Right forelimb (tissue), 1 donor: Measurements from ENCODE around the gene NAPB.

Experiments
- DNase-seq: peaks from one replicate; pipeline ENCODE4 v3.0.0-alpha.2; 2018

Gene NAPB

GRCh38 chr20:23340524-23340923 lies 80.8 kb downstream of the NAPB start:
- peak; percentile 82 for DNase-seq

DNA sequence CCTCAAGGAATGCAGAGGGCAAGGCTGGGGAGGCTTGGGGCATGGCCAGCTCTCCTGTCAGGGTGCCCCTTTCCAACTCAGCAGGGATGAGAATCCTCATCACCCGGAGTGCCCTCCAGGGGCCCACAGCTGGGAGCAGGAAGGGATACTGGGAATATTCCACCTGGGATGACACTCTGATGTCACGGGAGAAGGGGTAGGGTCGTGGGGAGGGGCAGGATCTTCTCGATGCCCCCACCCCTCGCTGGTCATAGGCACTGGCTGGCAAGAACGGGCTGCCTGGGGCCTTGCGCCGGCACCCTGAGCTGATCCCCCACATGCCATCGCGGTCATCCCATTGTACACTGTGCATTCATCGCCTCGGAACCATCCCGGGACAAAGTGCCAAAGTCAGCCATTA lies 81.3 kb downstream of the NAPB start:
- no peak for DNase-seq

GRCh38 chr20:23337312-23337711 lies 84.0 kb downstream of the NAPB start:
- no peak for DNase-seq

DNA sequence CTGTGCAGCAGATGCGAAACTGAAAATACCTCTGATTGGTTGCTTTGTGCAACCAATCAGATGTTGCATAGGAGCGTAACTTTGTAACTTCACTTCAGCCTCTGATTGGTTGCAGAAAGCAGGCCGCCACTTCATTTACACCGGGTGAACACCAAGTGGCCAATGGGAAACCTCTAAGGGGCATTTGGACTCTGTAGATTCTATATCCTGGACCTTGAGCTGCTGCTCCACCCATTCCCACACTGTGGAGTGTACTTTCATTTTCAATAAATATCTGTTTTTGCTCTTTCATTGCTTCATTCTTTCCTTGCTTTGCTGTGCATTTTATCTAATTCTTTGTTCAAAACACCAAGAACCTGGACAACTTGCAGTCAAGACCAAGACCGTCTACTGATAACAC lies 84.8 kb downstream of the NAPB start:
- DNase-seq: no peak

GRCh38 chr20:23335521-23335920 lies 85.8 kb downstream of the NAPB start:
- no peak for DNase-seq

GRCh38 chr20:23334111-23334510 lies 87.2 kb downstream of the NAPB start:
- DNase-seq: no peak

- DNase-seq: no peak
Measured at GRCh38 chr20:23332467-23332866, 88.8 kb downstream of the NAPB start.

- no peak for DNase-seq
Measured at GRCh38 chr20:23331450-23332350, 89.6 kb downstream of the NAPB start.

- DNase-seq: no peak
Measured at GRCh38 chr20:23327617-23328333, 93.5 kb downstream of the NAPB start.

- no peak for DNase-seq
Measured at GRCh38 chr20:23326774-23327173, 94.5 kb downstream of the NAPB start.

DNA sequence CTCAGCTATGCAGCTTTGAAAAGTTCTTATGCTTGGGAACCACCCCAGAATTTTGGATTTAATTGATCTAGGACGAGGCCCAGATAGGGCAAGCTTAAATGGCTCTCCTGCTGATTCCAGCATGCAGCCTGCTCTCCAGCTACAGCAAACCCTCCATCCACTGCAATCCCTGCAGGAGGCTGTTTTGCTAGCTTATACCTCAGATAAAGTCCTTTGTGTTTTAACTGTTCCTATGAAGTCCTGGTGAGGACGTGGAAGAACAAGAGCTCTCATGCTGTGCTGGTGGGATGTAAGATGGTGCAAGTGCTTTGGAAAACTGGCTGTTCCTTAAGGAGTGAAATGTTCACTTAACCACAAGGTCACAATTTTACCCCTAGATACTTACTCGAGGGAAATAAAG lies 96.2 kb downstream of the NAPB start:
- DNase-seq: no peak
